Progenitor cell of endocrine pancreas (in vitro differentiated cells): Measurements from ENCODE around the gene SAMM50. TPM values are rescaled to one million over a fixed set of nuclear protein-coding genes. Genes with fewer than 3 reads are reported as not detected.

ENCODE experiments used
- DNase-seq: peaks from one replicate; pipeline ENCODE4 v3.0.0; 2021; ENCODE audit warnings: low spot score; ENCODE audit not compliant: unreplicated experiment
- H3K27ac Mint-ChIP-seq: 2 replicates; pipeline ENCODE4 v1.8.0; 2021; ENCODE audit warnings: mild to moderate bottlenecking, moderate library complexity, mixed read lengths
- H3K27me3 Mint-ChIP-seq: 2 replicates; pipeline ENCODE4 v1.8.0; 2021; ENCODE audit warnings: mixed read lengths
- H3K36me3 Mint-ChIP-seq: 2 replicates; pipeline ENCODE4 v1.8.0; 2022; ENCODE audit warnings: mixed read lengths; ENCODE audit not compliant: insufficient read depth
- H3K4me1 Mint-ChIP-seq: 2 replicates; pipeline ENCODE4 v1.8.0; 2021; ENCODE audit warnings: low read depth, mixed read lengths
- H3K4me3 Mint-ChIP-seq: 2 replicates; pipeline ENCODE4 v1.8.0; 2021; ENCODE audit warnings: low read depth, mild to moderate bottlenecking, moderate library complexity, mixed read lengths
- H3K9me3 Mint-ChIP-seq: 2 replicates; pipeline ENCODE4 v1.8.0; 2021; ENCODE audit warnings: low read depth, mixed read lengths
- CTCF ChIP-seq: fragments of 200-600 bp; sonication (generic); IDR thresholded peaks from one replicate; pipeline ENCODE4 v1.5.0; 2021; ENCODE audit warnings: antibody characterized with exemption, mild to moderate bottlenecking; ENCODE audit not compliant: unreplicated experiment
- total RNA-seq: library from RNA; stranded (reverse); gene quantifications from 2 replicates; pipeline ENCODE4 v1.2.1, GENCODE V29; 2021

Gene SAMM50
- total RNA-seq, 1 donor from 2014 or later, result 50.9 TPM

- Mint-ChIP-seq H3K27me3 (no peaks in the 10 kb centered on the region), H3K27ac (no peak overlapping the region), H3K36me3 (peaks cover 16% of the 10 kb centered on the region), H3K4me3 (no peak overlapping the region), H3K4me1 (no peaks in the 10 kb centered on the region), H3K9me3 (no peaks in the 10 kb centered on the region)
- no peak for DNase-seq
- no peak for TF ChIP-seq CTCF
These were observed 8.9 kb upstream of the SAMM50 start for GRCh38 chr22:43946384-43946667.

DNA sequence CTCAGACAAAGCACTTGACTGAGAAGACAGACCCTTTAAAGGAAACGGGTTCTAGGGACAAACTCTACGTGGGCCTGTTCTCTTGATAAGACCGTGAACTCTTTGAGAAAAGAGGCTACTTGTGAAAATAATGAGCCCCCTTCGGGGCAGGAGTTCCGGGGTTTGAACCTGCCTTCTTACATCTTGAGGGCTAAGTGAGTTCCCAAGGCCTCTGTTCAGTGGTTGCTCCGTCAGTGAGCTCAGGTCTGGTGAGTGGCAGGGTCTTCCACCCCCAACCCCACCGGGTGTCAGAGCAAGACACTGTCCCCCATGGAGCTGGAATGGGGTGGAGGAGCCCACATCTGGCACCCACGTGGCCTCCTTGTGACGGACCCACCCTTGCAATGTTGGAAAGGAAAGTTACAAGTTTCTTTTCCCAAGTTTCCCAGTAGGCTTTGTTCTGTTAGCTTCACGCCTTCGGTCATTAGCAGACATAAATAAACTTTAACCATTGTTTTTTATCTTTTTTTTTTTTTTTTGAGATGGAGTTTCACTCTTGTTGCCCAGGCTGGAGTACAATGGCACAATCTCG is 6.3 kb upstream of the SAMM50 start:
- TF ChIP-seq CTCF, result no peak
- H3K9me3 Mint-ChIP-seq, result no peaks in the 10 kb centered on the region
- H3K27ac Mint-ChIP-seq, result no peak overlapping the region
- DNase-seq, result no peak
- H3K27me3 Mint-ChIP-seq, result no peaks in the 10 kb centered on the region
- no peak overlapping the region for H3K4me3 Mint-ChIP-seq
- peaks cover under 1% of the 10 kb centered on the region for H3K4me1 Mint-ChIP-seq
- peaks cover 5% of the 10 kb centered on the region for H3K36me3 Mint-ChIP-seq

DNA sequence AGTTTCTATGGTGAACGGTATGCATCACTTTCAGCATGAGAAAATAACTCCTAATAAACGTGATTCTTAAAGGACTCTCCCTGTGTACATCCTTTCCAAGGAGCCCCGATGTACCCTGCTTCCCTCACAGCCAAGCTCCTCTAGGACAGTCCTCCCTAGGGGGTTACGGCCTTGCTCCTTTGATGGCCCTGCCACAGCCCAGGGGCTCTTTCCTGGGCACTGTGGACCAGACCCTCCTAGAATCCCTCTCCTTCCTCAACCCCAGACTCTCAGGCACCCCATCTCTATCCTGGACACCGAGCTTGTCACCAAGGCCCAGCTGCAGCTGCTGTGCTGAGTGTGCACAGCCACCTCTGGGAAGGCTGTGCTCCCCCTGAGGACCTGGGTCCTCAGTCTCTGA is 3.9 kb upstream of the SAMM50 start:
- H3K4me1 Mint-ChIP-seq, result peaks cover 13% of the 10 kb centered on the region
- no peaks in the 10 kb centered on the region for H3K9me3 Mint-ChIP-seq
- no peaks in the 10 kb centered on the region for H3K27me3 Mint-ChIP-seq
- no peak for DNase-seq
- H3K4me3 Mint-ChIP-seq, result no peak overlapping the region
- no peak overlapping the region for H3K27ac Mint-ChIP-seq
- no peak for TF ChIP-seq CTCF
- peaks cover under 1% of the 10 kb centered on the region for H3K36me3 Mint-ChIP-seq

DNA sequence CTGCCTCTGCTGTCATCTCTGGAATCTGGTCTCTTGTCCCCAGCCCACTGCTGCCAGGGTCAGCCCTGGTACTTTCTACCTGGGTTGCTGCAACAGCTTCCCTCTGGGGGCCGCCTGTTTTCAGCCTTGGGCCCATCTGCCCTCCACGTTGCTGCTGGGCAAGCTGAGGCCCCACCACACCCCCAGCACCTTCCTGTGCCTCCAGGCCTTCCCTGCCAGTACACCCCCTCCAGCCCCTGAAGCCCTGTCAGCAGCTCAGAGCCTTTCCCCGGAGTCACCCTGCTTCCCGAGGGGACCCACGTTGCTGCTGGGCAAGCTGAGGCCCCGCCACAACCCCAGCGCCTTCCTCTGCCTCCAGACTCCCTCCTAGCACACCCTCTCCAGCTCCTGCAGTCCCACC is 3.3 kb upstream of the SAMM50 start:
- H3K27ac Mint-ChIP-seq, result no peak overlapping the region
- DNase-seq, result no peak

DNA sequence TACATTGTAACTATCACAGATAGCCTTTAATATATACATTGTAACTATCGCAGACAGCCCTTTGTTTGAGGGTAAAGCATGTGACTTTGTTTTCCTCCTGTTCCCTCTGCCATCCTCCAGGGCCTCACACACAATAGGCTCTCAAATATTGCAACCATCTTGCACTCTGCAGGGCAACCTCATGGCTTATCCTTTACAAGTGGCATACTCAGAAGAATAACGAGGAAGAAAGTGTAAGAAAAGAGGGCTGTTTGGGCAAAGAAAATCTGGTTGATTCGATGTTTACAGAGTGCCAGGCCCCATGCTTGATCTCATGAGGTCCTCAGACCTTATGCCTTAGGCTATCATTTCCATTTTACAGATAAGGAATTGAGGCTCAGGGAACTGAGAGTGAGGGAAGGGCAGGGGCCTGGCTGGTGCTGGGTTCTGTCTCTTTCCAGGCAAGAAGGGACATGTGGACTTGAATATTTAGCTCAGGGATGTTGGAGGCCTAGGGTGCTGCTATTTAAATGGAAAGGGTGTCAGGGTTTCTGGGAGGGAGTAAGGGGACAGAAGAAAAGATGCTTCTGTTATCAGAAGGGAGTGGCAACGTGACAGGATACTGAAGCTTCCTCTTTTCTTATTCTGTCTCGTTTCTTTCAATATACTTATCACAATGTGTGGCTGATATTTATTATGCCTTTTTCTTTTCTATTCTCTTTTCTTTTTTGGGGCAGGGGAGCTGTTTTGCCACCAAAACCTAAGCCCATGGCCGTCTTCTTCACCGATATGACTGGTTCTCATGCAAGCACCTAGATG is 1.1 kb upstream of the SAMM50 start:
- Mint-ChIP-seq H3K36me3 (peaks cover 2% of the 10 kb centered on the region), H3K9me3 (no peaks in the 10 kb centered on the region), H3K27ac (peak overlapping the region; percentile 63), H3K27me3 (no peaks in the 10 kb centered on the region), H3K4me1 (peaks cover 24% of the 10 kb centered on the region), H3K4me3 (peak overlapping the region; percentile 95)
- TF ChIP-seq CTCF, result no peak
- no peak for DNase-seq

More for the DNA sequence above, 3.3 kb upstream of the SAMM50 start:
- TF ChIP-seq CTCF, result no peak
- H3K27me3 Mint-ChIP-seq, result no peaks in the 10 kb centered on the region
- H3K36me3 Mint-ChIP-seq, result peaks cover 2% of the 10 kb centered on the region
- no peak overlapping the region for H3K4me3 Mint-ChIP-seq
- H3K4me1 Mint-ChIP-seq, result peaks cover 19% of the 10 kb centered on the region
- no peaks in the 10 kb centered on the region for H3K9me3 Mint-ChIP-seq
